Activated CD8-positive, alpha-beta memory T cell treated with anti-CD3 and anti-CD28 coated beads, Interleukin-2, amount 50 U/mL, for 1 hour (primary cell): ENCODE data around the gene RIBC1.
"Not testable (repeated sequence)": the region's sequence is repeated elsewhere in the genome, so short reads cannot be mapped to it uniquely, and the experiment has no call there.

Experiments
- DNase-seq: peaks from one replicate; pipeline ENCODE4 v3.0.0-alpha.2; 2020; ENCODE audit errors: extremely low read depth

RIBC1 gene

DNA sequence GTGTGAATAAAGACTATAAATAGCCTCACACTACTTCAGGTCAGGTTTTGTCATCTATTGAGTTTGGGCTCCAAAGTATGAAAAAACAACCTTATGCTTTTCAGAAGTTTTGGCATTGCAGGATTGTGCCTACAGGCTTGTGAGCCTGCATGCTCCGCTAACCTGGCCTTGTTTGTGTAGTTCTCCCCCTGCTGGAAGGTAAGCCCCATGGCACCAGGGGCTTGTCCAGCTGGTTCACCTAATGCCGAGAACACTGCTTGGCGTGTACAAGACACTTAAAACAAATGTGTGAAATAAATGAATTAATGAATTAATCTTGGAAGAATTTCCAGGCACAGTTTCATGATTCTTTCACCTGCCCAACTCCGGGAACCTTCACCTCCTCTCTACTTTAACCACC is 13.3 kb downstream of the RIBC1 start:
- peak; percentile 26 for DNase-seq

DNA sequence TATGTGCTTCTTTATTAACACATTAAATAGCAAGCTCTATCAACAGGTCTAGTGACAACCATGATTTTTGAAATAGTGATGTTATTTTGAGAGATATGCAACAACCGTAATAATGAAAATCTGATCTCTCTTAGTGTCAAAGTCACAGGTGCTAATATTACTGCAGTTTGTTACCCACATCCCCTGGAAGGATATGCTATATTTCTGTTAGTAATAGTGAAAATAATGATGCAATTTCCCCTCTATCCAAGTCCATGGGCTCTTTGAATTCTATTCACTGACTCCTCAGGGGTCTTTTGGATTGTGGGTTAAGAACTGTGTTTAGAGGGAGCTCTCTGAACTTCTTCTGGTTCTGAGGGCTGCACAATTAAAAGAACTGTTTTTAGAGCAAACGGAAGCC is 14.5 kb downstream of the RIBC1 start:
- no peak for DNase-seq

DNA sequence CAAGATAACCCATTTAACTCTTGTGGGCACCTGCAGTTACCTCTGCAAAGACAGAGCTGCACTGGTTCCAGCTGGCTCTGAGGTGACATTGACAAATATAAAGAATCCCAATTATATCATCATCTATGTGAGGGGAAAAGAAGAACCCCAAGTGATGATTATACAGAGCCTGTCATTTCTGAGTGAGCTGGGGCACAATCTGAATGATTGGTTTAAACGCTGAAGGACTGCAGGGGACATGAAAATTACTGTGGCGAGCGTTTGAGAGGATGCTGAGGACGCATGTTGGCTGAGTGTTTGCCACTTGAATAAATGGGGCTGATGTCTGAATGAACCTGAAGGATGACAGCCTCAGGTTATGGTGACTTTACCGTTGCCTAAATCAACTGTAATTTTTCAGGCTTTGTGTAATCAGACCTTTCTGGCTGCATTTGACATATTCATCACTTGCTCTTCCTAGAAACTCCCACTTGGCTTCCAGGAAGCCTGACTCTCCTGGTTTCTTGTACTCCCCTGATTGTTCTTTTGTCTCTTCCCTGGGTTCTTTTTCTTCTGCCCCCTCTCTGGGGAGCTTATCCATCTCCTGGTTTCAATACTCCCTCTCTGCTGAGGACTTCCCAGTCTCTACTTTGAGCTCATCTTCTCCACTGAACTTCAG is 15.6 kb downstream of the RIBC1 start:
- no peak for DNase-seq

DNA sequence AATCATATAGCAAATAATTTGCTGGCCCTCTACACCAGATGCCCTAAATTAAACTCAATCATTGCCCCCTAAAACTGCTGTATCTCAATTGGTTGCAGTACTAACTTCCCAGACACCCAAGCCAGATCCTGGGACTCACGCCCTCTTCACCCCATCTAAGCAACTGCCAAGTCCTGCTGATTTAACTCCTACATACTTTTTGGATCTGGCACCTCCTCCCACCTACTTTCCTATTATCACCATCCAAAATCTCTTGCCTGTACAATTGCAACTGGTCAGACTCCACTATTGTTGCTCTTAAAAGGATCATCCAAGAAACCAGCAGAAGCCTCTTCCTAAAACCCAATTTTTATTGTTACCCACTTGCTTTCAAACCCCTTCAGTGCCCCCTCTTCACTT is 16.2 kb downstream of the RIBC1 start:
- DNase-seq: no peak

DNA sequence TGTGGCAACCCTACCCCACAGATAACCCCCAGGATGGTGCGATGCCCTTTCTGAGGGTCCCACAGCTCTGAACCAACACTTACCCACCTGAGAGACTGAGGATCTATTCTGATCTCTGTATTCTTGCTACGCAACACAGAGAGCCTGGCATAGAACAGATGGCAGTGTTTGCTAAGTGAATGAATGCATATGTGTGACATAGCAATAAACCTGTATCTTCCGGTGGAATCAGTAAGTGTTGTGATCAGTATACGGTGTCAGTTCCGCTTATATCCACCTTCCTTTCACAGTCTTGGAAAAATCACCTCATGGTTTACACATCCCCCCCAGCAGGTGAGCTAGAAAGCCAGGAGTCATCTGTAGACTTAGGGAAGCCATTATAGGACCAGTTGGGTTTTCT is 17.4 kb downstream of the RIBC1 start:
- no peak for DNase-seq

DNA sequence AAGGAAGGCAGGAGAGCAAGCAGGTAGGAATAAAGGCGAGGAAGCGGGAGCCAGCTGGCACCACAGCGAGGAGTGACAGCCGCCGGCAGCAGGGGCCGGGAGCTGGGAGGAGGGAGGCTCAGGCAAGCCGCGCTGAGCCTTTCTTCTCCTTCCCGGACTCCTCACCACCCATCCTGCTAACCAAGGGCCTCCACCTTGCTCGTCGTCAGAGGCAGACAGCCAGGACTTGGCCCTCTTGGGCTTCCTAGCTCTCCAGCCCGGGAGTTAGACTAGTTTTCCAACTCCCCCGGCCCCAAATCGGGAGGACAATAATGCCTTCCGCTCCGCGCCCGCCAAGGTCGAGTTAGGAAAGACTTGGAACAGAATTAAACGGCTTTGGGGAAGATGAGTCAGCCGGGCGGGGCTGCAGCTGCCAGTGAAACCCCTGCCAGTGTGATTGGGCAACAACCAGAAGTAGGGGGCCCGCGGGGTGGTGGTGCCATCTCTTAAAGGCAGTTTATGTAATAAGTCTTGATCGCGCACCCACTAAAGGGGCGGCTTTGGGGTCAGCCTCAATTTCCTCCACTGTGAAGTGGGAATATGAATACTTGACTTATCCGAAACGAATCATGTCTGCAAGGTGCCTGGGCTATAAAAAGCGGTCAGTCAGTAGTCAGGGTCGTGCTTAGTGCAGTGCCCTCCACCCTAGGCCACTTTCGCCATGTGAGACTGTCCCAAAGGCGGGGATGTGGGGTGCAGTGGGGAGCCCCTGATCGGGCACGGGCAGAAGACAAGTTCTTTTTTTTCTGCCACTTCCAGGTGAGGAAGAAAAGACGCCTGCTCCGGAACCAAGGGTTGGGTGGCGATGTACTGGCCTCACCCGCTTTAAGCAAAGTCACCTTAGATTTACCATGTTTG is 18.2 kb downstream of the RIBC1 start:
- peak; percentile 5 for DNase-seq

DNA sequence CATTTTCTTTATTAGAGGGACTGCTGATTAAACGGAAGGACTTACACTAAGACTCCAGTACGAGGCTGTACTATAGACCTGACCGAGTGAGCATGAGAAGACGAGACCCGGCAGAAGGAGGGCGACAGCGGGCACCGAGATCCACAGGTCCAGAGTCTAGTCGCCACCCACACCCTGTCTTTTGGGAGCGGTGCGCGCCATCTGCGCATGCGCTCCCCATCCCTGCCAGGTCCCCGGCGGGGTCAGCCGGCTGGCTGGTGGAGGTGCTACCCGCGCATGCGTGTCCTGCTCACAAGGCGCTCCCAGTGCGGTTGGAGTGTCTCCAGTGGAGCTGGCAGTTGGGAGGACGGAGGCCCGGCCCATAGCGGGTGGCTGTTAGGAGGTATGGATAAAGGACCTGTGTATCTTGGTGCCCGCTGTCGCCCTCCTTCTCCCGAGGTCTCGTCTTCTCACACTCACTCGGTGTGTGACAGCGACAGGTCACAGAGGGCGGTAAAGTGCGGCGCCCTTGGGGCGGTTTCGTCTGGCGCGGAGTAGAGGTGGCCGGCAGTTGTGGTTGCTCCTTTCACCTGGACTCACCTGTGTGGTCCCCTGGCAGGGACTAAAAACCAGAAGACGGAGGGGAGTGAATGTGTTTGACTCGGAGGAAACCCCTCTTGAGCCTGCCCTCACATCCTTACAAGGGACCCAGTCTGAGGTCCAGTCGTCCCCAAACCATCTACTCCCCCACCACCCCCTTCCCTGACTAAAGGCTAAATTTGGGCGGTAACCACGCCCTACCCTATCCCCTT is 19.1 kb downstream of the RIBC1 start:
- peak; percentile 19 for DNase-seq

DNA sequence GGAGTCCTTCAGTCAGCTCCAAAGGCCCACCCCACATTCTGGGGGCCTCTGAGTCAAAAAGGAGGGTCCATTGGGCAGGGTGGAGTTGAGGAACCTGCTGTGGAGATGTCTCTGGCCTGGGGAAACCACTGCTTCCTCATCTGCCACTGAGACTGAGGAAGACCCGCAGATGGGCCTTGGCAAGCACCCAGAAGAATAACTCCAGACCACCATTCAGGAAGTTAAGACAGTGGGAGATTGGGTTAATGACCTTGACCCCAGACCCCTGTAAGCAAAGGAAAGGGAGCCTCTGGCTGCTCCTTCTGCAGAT is 19.6 kb downstream of the RIBC1 start:
- DNase-seq: no peak

DNA sequence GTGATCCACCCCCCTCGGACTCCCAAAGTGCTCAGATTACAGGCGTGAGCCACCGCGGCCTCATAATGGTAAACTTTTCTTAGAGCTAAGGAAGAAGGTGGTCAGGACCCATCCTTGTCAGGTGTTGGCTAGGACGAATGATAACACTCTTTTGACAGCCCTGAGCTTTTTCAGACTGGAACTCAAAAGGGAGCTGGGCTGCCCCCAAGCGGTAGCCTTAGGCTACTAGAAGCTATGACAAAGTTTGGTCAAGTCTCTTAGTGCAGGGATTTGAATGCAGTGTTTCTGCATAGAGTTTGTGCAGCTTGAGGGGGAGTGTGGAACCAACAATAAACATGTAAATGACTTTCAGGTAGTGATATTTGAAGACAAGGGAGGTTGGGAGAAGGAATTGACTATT is 23.3 kb downstream of the RIBC1 start:
- DNase-seq: no peak

DNA sequence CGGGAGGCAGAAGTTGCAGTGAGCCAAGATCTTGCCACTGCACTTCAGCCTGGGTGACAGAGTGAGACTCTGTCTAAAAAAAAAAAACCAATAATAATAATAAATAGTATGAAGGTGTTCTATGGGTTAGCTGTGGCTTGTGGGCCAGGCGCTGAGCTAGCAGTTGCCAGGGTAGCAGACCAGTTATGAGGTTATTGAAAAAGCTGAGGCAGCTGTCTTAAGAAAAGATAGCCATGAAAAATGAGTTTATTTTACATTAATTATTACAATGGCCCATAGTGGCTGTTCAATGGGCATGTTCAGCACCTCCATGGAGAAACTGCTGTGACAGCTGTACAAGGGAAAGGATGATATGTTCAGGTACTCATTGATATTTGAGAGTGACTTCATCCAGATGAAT is 24.8 kb downstream of the RIBC1 start:
- DNase-seq: no peak

DNA sequence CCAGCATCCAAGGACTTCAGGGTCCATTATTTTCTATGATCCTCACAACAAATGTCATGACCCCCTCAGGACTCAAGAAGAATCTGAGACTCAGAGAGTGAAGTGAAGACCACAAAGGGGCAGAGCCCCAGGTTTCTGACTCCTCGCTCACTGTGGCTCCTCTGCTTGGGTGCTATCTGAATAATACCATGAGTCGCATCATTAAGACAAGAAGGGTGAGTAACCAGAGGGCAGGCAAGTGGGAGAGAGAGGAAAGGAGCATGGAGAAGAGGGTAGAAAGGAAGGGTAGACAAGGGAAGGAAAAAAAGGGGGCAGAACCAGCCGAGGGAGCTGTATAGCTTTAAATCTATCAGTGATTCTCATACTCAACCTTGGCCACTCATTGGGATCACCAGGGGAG is 27.0 kb downstream of the RIBC1 start:
- DNase-seq: no peak

DNA sequence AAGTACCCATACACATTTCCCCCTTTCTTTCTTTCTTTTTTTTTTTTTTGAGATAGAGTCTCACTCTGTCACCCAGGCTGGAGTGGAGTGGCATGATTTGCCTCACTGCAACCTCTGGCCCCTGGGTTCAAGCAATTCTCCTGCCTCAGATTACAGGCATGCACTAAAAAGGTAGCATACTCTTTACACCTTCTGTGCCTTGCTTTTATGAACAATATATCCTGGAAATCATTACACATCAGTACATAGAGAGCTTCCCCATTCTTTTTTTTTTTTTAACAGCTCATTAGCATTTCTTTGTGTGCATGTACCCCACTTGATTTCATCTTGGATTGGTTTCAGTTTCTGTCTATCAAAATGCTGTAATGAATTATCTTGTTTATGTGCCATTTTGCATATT is 30.1 kb downstream of the RIBC1 start:
- no peak for DNase-seq

DNA sequence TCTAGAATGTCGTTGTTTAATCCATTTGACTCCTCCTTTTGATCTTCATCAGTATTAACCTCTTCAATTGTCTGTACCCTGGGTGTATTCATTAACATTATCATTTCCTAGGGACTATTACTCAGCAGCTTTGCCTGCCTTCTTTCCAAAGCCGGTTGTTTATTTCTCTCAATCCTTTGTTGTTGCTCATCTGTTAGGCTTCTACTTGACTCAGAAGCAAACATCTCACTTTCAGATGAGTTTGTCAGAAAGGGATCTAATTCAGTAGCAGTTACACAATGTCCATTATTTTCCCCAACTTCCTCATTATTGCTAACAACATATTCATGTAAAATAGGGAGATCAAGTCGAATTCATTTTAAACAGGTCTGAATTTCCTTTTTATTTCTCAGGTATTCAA is 33.6 kb downstream of the RIBC1 start:
- no peak for DNase-seq

DNA sequence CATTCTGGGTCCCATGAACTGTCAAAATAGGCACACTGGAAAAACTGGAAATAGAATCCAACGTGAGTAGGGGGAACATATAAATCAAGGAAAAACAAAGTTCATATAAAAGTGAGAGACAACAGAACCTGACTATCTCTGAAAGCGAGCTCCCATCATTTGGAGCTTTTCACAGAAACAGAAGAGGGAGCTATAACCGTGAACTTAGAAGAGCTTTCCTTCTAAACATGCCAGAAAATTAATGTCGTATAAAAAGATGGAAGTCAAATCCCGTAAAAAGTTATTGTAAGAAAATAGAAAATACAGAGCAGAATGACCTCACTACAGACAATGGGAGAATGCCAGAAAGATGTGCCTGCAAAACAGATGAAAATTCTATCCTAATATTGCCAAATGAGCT is 35.4 kb downstream of the RIBC1 start:
- DNase-seq: no peak

DNA sequence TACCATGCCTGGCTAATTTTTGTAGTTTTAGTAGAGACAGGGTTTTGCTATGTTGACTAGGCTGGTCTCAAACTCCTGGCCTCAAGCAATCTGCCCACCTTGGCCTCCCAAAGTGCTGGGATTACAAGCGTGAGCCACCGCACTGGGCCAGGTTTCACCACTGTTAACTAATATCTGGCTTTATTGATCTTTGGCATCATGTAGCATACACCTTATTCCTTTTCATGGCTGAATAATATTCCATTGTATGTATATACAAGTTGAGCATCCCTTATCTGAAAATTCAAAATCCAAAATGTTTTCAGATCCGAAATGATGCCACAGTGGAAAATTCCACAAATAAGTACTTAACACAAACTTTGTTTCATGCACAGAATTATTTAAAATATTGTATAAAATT is 46.0 kb downstream of the RIBC1 start:
- DNase-seq: not testable (repeated sequence)

DNA sequence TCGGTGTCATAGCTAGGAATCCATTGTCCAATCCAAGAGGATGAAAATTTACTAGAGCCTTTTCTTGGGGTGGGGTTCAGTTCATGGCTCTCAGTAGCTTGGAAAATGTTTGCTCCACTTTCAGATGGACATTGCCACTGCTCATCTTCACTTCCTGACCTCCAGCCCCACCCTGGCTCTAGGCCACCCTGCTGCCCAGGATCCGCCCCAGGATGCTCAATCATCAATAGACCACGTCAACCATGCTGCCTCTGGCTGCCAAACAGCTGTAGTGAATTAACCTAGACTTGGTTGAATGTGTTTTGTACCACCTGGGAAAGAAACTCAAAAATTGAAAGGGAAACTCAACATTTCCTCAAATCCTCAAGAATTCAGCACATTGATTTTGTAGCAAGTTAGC is 48.7 kb downstream of the RIBC1 start:
- no peak for DNase-seq

DNA sequence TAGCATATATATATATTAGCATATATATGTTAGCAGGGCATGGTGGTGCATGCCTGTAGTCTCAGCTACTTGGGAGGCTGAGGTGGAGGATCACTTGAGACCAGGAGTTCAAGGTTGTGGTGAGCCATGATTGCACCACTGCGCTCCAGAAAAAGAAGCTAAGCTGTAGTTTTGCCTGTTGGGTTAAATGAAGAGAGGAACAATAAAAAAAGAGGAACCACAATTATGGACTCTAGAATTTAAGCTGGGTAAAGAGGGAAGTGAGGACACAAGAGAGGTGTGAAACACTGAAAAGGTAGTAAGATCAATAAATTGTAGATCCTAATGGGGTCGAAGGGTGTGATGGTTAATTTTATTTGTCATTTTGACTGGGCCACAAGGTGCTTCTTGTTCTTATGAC is 52.0 kb downstream of the RIBC1 start:
- DNase-seq: no peak

DNA sequence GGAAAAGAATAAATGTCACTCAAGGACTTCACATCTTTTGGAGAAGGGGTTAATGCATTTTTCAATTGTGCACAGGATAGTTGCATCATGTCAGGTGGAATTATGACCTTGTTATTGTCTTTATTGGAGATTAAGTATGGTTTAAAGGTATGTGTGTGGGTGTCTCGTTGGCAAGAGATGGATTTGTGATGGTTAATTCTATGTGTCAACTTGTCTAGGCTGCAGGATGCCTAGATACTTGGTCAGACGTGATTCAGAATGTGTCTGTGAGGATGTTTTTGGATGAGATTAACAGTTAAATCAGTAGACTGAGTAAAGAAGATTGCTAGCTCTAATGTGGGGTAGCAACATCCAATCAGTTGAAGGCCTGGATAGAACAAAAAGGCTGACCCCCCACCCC is 53.7 kb downstream of the RIBC1 start:
- no peak for DNase-seq

DNA sequence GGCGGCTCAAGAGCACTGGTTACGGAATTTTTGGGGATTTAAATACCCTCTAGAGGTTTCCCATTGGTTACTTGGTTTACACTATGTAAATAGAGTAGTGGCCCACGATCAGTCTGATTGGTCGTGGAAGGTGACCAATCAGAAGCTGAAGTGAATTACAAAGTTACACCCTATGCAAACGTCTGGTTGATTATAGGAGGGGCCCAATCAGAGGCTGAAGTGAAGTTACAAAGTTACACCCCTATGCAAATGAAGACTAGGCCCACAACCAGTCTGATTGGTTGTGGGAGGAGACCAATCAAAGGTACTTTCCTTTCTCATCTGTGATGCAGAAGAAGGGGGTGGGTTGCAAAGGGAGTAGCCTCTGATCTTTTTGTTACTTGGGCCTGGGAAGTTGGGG is 56.6 kb downstream of the RIBC1 start:
- DNase-seq: no peak
